ENCODE measurements around the gene EXOSC3.

DNA sequence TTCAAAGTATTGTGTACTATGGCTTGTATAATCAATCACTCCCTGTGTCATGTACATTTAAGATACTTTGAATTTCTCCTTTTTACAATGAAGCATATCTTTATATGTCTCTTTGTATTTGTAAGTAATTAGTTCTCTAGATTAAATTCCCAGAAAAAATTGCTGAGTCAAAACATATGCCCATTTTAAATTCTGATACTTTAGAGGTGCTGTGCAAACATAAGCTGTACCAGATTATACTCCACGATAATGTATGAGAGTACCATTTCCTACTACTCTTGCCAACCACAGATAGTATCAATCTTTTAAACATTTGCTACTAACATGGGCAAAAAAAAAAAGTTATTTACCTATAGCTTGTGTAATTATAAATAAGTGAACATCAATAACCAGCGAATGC is 34.0 kb upstream of the EXOSC3 start:
- TF ChIP-seq, protein P1, sequence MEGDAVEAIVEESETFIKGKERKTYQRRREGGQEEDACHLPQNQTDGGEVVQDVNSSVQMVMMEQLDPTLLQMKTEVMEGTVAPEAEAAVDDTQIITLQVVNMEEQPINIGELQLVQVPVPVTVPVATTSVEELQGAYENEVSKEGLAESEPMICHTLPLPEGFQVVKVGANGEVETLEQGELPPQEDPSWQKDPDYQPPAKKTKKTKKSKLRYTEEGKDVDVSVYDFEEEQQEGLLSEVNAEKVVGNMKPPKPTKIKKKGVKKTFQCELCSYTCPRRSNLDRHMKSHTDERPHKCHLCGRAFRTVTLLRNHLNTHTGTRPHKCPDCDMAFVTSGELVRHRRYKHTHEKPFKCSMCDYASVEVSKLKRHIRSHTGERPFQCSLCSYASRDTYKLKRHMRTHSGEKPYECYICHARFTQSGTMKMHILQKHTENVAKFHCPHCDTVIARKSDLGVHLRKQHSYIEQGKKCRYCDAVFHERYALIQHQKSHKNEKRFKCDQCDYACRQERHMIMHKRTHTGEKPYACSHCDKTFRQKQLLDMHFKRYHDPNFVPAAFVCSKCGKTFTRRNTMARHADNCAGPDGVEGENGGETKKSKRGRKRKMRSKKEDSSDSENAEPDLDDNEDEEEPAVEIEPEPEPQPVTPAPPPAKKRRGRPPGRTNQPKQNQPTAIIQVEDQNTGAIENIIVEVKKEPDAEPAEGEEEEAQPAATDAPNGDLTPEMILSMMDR (IDR thresholded peaks at IDR 0.05): no peak
- no peak for TF ChIP-seq POLR2A (IDR thresholded peaks at IDR 0.05)

Measured in heart left ventricle (tissue), 13 donors.